DMS153 treated with DMSO at 0.1 percent for 48 hours (cell line): Measurements from ENCODE around the gene LETM1.

Experiments used
- DNase-seq: peaks from one replicate; lab custom pipeline; 2025; ENCODE audit not compliant: unreplicated experiment; lab: John Stamatoyannopoulos, UW

Gene LETM1

GRCh38 chr4:1766106-1767060 lies 89.6 kb downstream of the LETM1 start:
- DNase-seq: no peak

DNA sequence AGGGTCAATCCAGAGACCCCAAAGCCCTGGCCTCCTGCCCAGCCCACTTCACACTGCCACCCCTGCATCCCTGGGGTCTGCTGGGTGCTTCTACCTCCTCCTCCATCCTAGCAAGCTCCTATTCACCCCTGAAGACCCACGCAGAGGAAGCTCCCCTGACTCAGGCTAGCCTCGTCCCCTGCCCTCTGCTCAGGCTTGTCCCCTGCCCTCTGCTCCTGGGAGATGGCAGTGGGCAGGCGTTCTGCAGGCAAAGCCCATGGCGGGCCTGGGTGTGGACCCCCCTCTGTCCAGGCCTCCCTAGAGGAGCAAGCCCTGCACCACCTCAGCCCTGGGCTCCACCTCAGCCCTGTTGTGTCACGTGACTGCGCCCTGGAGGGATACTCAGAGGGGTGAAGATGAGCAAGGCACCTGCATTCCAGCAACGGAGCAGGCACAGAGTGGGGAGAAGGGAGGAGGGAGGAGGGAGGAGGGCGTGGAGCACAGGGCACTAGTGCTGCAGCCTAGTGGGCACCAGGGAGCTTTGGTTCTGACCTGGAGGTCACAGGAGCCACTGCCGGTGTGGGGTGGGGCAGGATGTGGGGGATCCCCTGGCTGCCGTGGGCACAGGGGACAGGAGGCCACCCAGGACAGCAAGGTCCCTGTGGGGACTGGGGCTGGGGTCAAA lies 90.4 kb downstream of the LETM1 start:
- no peak for DNase-seq

- no peak for DNase-seq
Measured at GRCh38 chr4:1764670-1765069, 91.3 kb downstream of the LETM1 start.

DNA sequence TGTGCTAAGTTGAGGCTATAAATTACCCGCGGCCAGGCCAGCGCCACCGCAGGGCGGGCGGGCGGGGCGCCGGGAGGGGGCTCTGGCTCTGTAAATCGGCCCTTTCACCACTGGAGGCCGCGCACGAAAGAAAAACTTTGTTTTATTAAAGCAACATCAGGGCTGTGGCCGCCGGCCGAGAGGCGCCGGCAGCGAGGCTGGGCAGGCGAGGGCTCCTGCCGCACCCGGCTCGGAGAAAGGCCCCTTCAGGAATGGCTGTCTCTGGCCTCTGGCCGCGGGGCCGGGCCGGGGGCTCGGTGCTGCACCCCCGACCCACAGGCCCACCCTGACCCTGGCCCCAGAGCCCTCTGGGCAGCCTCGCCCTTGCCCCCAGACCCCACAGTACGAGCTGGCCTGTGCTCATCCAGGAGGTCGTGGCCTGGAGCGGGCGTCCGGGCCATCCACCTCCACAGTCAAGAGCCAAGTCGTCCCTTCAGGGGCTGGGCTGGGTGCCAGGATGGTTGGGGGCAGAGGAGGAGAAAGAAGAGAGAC lies 92.3 kb downstream of the LETM1 start:
- DNase-seq: no peak

- no peak for DNase-seq
Measured at GRCh38 chr4:1763070-1763549, 92.8 kb downstream of the LETM1 start.

DNA sequence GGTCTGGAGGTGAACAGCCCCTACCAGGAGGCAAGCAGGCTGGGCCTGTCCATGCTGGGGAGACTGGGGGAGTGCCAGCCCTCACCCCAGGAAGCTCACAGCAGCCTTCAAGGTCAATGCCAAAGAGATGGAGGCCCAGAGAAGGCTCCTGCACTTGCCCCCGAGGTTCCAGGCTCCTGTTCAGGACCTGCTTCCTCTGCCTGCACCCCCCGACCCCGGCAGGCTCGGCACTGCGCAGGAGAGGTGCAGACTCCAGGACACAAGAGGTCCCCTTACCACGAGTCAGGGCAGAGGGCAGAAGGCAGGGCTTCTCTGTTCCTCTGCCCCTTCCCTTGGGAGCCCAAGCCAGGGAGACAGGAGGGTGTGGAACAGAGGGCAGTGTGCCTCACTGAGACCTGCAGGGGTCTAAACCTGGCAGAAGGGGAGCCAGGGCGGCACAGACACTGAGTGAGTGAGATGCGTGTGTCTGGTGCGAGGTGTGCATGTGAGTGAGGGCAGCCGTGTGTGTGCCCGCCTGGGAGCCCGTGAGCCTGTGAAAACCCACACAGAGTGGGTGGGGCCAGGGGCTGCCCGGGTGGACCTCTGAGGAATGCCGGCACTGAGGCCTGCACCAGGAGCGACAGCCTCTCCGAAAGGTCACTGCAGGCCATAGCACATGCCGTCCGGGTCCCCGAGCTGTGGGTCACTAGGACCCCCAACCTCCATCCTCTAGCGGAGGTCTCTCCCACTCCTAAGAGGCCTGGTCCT lies 93.5 kb downstream of the LETM1 start:
- no peak for DNase-seq
